GM12878 (cell line): ENCODE data around the gene NOCT. TPM values are rescaled to one million over a fixed set of nuclear protein-coding genes. Genes with fewer than 3 reads are reported as not detected.
A peak's percentile ranks its signal among the peaks of the same experiment; 100 is the strongest.

ENCODE experiments used
- BHLHE40 ChIP-seq, 2 experiments: fragments of 450-650 bp in 1 of 2; IDR thresholded peaks; 2 replicates each; pipeline ENCODE4 v1.6.1; 2011 to 2017; ENCODE audit warnings: low read depth in 2 of 2, borderline replicate concordance in 1 of 2, improper control_type of control experiment in 1 of 2, low read length in 1 of 2, mild to moderate bottlenecking in 1 of 2
- CHD2 ChIP-seq: IDR thresholded peaks from 2 replicates; pipeline ENCODE4 v1.6.1; 2011; ENCODE audit warnings: low read depth, low read length, improper control_type of control experiment, borderline replicate concordance
- CREB1 ChIP-seq: IDR thresholded peaks from 2 replicates; pipeline ENCODE4 v1.6.1; 2012; ENCODE audit warnings: low read depth, mild to moderate bottlenecking, inconsistent platforms
- CREM ChIP-seq: IDR thresholded peaks from 2 replicates; pipeline ENCODE4 v1.6.1; 2014; ENCODE audit warnings: antibody characterized with exemption, low read depth
- E2F8 ChIP-seq: fragments of 450-650 bp; IDR thresholded peaks from 2 replicates; pipeline ENCODE4 v1.6.1; 2018; ENCODE audit warnings: mild to moderate bottlenecking, low read depth, moderate library complexity; ENCODE audit not compliant: partially characterized antibody
- EGR1 ChIP-seq, 2 experiments: IDR thresholded peaks; 1 replicate in 1 of 2; 2 replicates in 1 of 2; pipeline ENCODE4 v1.6.1; 2011 to 2012; ENCODE audit warnings: low read depth in 2 of 2, low read length in 2 of 2, borderline replicate concordance in 1 of 2, mild to moderate bottlenecking in 1 of 2, moderate library complexity in 1 of 2
- ELK1 ChIP-seq: IDR thresholded peaks from 2 replicates; pipeline ENCODE4 v1.6.1; 2012; ENCODE audit warnings: low read depth, low read length, improper control_type of control experiment
- EP300 ChIP-seq, 2 experiments: fragments of 150-350 bp in 1 of 2; IDR thresholded peaks; 2 replicates each; pipeline ENCODE4 v1.6.1; 2011 to 2012; ENCODE audit warnings: low read depth in 2 of 2, low read length in 2 of 2, borderline replicate concordance in 1 of 2, improper control_type of control experiment in 1 of 2, inconsistent platforms in 1 of 2; ENCODE audit not compliant: control insufficient read depth in 1 of 2
- IRF4 ChIP-seq: IDR thresholded peaks from 2 replicates; pipeline ENCODE4 v1.6.1; 2011; ENCODE audit warnings: low read depth, low read length
- MEF2B ChIP-seq: fragments of 450-650 bp; IDR thresholded peaks from 2 replicates; pipeline ENCODE4 v1.6.1; 2018; ENCODE audit warnings: mild to moderate bottlenecking, moderate library complexity; ENCODE audit not compliant: partially characterized antibody, poor library complexity, severe bottlenecking
- MLLT1 ChIP-seq: fragments of 450-650 bp; IDR thresholded peaks from 2 replicates; pipeline ENCODE4 v1.6.1; 2016; ENCODE audit warnings: mild to moderate bottlenecking
- MTA2 ChIP-seq: fragments of 450-650 bp; IDR thresholded peaks from 2 replicates; pipeline ENCODE4 v1.6.1; 2016; ENCODE audit warnings: low read depth, mild to moderate bottlenecking, moderate library complexity
- PBX3 ChIP-seq: IDR thresholded peaks from 2 replicates; pipeline ENCODE4 v1.6.1; 2011; ENCODE audit warnings: mild to moderate bottlenecking, low read depth, low read length, moderate library complexity; ENCODE audit not compliant: insufficient replicate concordance
- POLR2AphosphoS5 ChIP-seq: IDR thresholded peaks from 2 replicates; pipeline ENCODE4 v1.6.1; 2011; ENCODE audit warnings: mild to moderate bottlenecking, low read length, inconsistent platforms
- RAD51 ChIP-seq: fragments of 450-650 bp; IDR thresholded peaks from 2 replicates; pipeline ENCODE4 v1.6.1; 2016; ENCODE audit warnings: moderate library complexity, mild to moderate bottlenecking, inconsistent platforms
- SPI1 ChIP-seq: IDR thresholded peaks from 2 replicates; pipeline ENCODE4 v1.6.1; 2011; ENCODE audit warnings: low read depth, mild to moderate bottlenecking, low read length, moderate library complexity, borderline replicate concordance; ENCODE audit not compliant: insufficient read depth
- YY1 ChIP-seq: IDR thresholded peaks from 2 replicates; pipeline ENCODE4 v1.6.1; 2011; ENCODE audit warnings: low read depth, mild to moderate bottlenecking, low read length
- ZBTB11 ChIP-seq: fragments of 450-650 bp; formaldehyde crosslinking; IDR thresholded peaks from 2 replicates; pipeline ENCODE4 v1.5.0; 2022; ENCODE audit warnings: mild to moderate bottlenecking, missing genetic modification characterization
- ZNF217 ChIP-seq: fragments of 450-650 bp; IDR thresholded peaks from 2 replicates; pipeline ENCODE4 v1.6.1; 2017; ENCODE audit warnings: antibody characterized with exemption, mild to moderate bottlenecking
- polyA plus RNA-seq, 11 experiments: library from polyadenylated mRNA; depleted of rRNA in 4 of 11; unstranded in 6 of 11; stranded (reverse) in 5 of 11; fragments of >200 nt; fragmentation: Nextera tagmentation in 4 of 11; fragmentation: Illumina TruSeq in 1 of 11; extraction: Ambion mirVana in 4 of 11; extraction: Trizol in 1 of 11; gene quantifications; 1 replicate in 1 of 11; 2 replicates in 10 of 11; pipeline versions ENCODE4 v1.2.1 to v1.2.3, GENCODE V29; 2011 to 2016; ENCODE audit warnings: inconsistent platforms in 2 of 11, missing spikeins in 2 of 11, low read depth in 1 of 11
- total RNA-seq, 4 experiments: library from RNA; depleted of rRNA in 3 of 4; stranded (reverse); fragments of >200 nt in 3 of 4; fragmentation: Illumina TruSeq in 1 of 4; extraction: Trizol in 1 of 4; gene quantifications; 2 replicates each; pipeline versions ENCODE4 v1.2.1 to v1.2.3, GENCODE V29; 2013 to 2021

Gene NOCT
- total and polyA plus RNA-seq, 10 of the 15 experiments (the other 5 are each of a cell fraction or from before 2014, with no cell fraction given), result 1.4 to 17.6 (median 8.1) TPM

- TF ChIP-seq MLLT1 (peak; percentile 54), E2F8 (peak; percentile 53), IRF4 (peak; percentile 57; the same call in 1 of the 2 replicates), CREB1 (peak; percentile 77), YY1 (no peak), ZBTB11 (no peak), BHLHE40 (IDR thresholded peaks at IDR 0.05; ENCODE audit: borderline replicate concordance in 1 of 2, low read depth in 2 of 2, low read length in 1 of 2) (peak in 1 of 2 experiments; percentile 70; a peak in 2 of 4 replicates), ELK1 (no peak), CHD2 (0 out of 2 replicates have a peak, but pooled peaks have one; percentile 14), EGR1 (IDR thresholded peaks at IDR 0.05; ENCODE audit: borderline replicate concordance in 1 of 2, low read depth in 2 of 2, low read length in 2 of 2) (no peak), PBX3 (no peak), EP300 (IDR thresholded peaks at IDR 0.05; ENCODE audit: borderline replicate concordance in 1 of 2, control insufficient read depth in 1 of 2, low read depth in 2 of 2, low read length in 2 of 2) (peak; percentile 83 to 97; a peak in 2 of 4 replicates), RAD51 (peak; percentile 27; the same call in 1 of the 2 replicates), MTA2 (peak; percentile 100), ZNF217 (peak; percentile 72; the same call in 1 of the 2 replicates), MEF2B (peak; percentile 92), POLR2AphosphoS5 (no peak), SPI1 (no peak; the same call in 1 of the 2 replicates), CREM (peak; percentile 79)
Measured at GRCh38 chr4:138967313-138967712, 48.3 kb upstream of the NOCT start (continued).
